SH-SY5Y (cell line): Measurements from ENCODE around the gene GPX2.

Experiments
- GATA2 ChIP-seq: IDR thresholded peaks from 2 replicates; pipeline ENCODE4 v1.6.1; 2011; ENCODE audit warnings: mild to moderate bottlenecking, low read depth, low read length
- GATA3 ChIP-seq: IDR thresholded peaks from 2 replicates; pipeline ENCODE4 v1.6.1; 2011; ENCODE audit warnings: low read depth, mild to moderate bottlenecking, low read length, moderate library complexity

Gene GPX2

GRCh38 chr14:64970776-64971477 lies 28.4 kb upstream of the GPX2 start:
- TF ChIP-seq GATA2, result no peak
- no peak for TF ChIP-seq GATA3

- no peak for TF ChIP-seq GATA3
- no peak for TF ChIP-seq GATA2
Observed at GRCh38 chr14:64970041-64970440, 27.5 kb upstream of the GPX2 start.

- TF ChIP-seq GATA2, result no peak
- TF ChIP-seq GATA3, result no peak
Observed at GRCh38 chr14:64968651-64969050, 26.1 kb upstream of the GPX2 start.

GRCh38 chr14:64968167-64968566 lies 25.6 kb upstream of the GPX2 start:
- TF ChIP-seq GATA3, result no peak
- TF ChIP-seq GATA2, result no peak

GRCh38 chr14:64966976-64967375 lies 24.4 kb upstream of the GPX2 start:
- no peak for TF ChIP-seq GATA3
- TF ChIP-seq GATA2, result no peak

GRCh38 chr14:64965356-64966000 lies 22.9 kb upstream of the GPX2 start:
- TF ChIP-seq GATA3 (no peak), GATA2 (no peak)

- TF ChIP-seq GATA3, result no peak
- TF ChIP-seq GATA2, result no peak
Observed at GRCh38 chr14:64963611-64964010, 21.1 kb upstream of the GPX2 start.

- TF ChIP-seq GATA3 (no peak), GATA2 (peak; percentile 68)
Observed at GRCh38 chr14:64960762-64961276, 18.3 kb upstream of the GPX2 start.

- TF ChIP-seq GATA3 (no peak), GATA2 (no peak)
Observed at GRCh38 chr14:64958743-64959142, 16.2 kb upstream of the GPX2 start.

- TF ChIP-seq GATA3, result no peak
- TF ChIP-seq GATA2, result no peak
Observed at GRCh38 chr14:64958201-64958600, 15.7 kb upstream of the GPX2 start.

GRCh38 chr14:64956697-64957406 lies 14.3 kb upstream of the GPX2 start:
- TF ChIP-seq GATA2 (no peak), GATA3 (no peak)

GRCh38 chr14:64955297-64955696 lies 12.8 kb upstream of the GPX2 start:
- TF ChIP-seq GATA2 (no peak), GATA3 (no peak)

- TF ChIP-seq GATA2 (no peak), GATA3 (no peak)
Observed at GRCh38 chr14:64954491-64955240, 12.1 kb upstream of the GPX2 start.

- TF ChIP-seq GATA2 (0 out of 2 replicates have a peak, but pooled peaks have one; percentile 12), GATA3 (no peak)
Observed at GRCh38 chr14:64953661-64954060, 11.1 kb upstream of the GPX2 start.
